GF-D8 (cell line): Measurements from ENCODE around the gene ABI3BP.

ENCODE experiments used
- DNase-seq: peaks from one replicate; lab custom pipeline; 2025; lab: John Stamatoyannopoulos, UW

Gene ABI3BP

DNA sequence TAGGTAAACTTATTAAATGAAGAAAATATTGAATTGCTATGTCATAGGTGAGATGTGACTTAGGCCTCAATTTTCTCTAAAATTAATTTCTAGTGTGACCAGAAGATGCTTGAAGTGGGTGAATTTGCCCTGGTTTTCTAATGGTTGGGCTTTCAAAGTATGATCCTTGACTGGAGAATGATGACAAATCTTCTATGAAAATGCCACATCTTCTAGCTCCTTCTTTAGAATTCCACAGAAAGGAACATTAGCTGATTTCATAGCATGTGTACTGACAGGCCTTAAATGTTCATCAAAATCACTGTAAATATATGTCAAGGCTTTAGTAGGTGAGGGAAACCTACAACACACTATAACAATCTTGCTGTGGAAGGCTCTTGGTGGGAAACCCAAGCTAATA lies 8.9 kb downstream of the ABI3BP start:
- DNase-seq, result no peak

DNA sequence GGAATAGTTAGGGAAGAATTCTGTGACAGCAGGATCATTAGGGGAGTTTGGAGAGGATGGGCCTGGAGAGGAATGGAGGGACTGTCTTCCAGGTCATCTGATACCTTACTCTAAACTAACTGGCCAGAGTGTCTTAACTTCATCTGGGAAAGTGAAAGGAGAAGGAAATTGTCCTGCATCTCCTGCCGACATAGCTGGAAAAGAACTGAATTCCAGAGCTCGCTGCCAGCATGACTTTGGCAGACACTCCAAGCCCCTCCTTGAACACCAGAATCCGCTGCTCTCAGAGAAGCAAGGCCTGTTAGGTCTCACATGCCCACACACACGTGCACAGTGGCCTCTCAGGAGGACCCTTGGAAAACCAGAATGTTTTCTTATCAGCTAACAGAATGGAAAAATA lies 10.5 kb downstream of the ABI3BP start:
- no peak for DNase-seq

DNA sequence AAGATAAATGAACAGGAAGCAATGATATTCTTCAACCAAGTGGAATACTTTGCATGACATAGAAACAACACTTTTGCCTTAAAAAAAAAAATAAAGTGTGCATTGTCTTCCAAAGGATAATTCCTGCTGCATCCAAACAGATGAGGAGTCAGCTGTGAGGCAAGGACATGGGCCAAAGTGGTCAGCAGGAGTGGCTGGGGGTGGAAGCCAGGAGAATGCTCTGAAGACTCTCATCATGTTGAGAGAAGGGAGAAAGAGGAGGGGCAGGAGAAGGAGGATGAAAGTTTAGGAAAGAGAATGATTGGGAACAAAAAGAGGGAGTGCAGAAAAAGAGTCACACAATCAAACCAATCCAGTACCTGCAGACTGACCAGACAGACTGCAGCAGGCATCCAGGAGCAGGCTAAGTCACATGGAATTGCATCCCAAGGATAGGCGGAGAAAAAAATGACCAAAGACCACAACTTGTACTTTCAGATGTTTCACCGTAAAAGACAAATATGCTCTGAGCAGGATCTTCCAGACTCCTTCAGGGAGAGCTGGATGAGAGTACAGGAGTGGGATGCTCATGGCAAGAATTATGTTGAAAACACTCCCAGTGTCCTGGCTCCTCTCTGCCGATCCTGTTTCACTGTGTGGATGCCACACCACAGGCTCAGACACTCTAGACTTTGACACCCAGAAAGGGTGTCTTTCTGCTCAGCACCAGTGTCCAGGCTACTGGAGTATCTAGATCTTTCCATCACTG lies 11.9 kb downstream of the ABI3BP start:
- no peak for DNase-seq

DNA sequence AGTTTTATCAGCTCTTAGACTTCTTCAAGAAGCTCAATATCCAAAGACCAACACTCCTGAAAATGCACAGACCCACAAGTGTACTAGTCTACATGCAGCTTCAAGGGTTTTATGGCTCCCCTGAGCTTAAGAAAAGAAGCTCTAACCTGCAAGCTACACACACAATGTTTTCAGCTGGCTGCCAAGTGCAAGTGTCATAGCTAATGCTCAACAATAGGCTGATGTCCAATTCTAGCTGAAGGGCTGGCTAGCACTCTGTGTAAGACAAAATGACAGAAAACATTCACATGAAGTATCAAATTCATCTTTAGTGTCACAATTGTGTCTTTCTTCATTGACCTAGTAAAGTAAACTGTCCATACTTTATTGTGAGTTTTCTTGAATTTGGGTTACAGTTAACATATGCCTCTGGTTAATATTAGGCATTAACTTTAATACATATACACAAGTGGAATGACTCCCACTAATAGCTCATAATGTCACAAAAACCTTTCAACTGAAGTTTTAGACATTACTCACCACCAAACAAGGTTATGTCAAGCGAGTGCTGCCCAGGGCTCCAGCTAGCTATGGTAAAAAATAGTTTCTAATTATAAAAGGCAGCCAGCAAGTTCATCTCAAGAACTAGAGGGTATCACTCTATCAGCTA lies 15.1 kb downstream of the ABI3BP start:
- no peak for DNase-seq

DNA sequence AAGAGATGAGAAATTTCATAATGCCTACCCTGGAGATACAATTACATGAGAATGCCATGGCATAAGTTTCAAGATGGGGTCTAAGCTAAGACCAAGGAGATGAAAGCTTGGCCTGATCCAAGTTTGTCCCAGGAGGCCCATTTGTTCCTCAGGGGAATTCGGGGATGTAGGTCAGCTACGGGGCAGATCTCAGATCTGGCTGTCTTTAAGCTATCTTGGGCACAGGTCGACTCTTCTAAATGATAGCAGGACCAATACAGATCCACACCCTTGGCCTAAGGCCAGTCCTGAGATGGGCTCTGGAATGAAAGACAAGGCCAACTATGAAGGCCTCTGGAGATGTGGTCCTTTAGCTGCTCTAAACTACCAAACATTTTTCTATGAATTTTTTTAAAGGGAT lies 16.6 kb downstream of the ABI3BP start:
- DNase-seq, result no peak

DNA sequence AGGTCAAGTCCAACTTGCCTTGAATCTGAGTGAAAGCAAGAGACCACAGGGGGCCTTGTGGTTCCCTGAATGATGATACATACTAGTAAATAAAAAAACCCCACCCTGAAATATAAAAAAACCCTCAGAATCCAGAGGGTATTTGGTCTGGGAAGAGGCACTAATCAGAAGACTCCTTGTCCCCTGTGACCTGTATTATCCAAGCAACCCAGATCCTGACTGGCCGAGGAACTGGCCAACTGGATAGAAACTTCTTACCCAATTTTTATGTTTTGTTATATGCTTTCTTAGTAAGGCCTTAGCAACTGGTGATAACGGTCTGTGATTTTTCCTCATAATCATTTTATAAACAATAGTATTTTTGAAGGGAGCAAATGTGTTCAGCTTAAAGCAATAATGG lies 17.5 kb downstream of the ABI3BP start:
- DNase-seq, result no peak

DNA sequence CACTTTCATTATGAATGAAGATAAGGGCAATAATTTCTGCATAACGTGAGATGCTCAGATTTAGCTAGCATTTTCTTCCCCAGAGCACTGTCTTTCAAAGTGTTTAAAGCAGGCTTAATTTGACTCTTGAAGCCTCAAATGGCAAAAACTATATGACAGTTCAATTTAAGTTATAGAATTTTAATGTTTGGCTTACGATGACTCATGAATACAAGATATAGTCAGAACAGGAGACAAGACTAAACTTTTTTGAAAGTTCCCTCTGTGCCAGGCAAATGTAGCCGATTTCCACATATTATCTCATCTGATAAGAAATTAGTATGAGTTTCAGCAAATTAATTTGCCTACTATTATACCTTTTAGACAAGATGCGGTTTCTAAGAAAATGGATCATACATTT lies 19.6 kb downstream of the ABI3BP start:
- no peak for DNase-seq

DNA sequence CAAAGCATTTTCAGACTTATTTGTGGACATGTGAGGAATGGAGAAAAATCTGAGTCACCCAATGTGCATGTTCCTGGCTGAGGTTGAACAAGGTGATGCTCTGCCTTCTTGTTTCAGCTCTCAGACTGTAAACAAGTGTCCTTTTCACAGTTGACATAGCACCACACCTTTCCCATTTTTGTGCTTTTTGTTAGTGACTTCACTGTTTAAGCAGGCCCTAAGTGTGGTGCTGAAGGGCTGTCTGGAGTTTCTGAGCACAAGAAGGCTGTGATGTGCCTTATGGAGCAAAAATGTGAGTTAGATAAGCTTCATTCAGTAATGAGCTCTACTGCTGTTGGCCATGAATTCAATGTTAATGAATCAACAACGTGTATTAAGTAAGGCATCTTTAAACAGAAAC lies 20.4 kb downstream of the ABI3BP start:
- DNase-seq, result no peak

DNA sequence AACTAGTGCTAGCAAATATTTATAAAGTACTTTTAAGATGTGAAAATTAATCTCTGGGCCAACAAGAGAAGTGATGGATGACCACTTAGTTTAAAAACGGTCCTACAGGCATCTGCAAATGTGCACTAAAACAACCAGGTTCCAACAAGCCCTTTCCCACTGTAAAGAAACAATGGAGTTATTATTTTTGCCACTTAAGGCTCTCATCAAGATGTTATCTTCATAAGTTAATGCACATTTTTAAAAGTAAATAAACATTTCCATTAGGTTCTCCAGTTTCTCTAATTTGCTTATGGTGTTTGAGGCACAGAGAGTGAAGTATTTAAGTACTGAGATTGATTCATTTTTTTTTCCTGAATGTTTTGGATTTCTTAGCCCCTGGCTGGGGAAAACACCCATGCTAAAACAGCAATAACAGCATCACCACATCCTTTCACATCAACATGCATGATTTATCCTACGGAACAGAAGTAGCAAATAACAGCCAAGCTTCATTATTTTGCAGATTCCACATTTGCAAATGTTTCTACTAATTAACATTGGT lies 20.8 kb downstream of the ABI3BP start:
- DNase-seq, result no peak

DNA sequence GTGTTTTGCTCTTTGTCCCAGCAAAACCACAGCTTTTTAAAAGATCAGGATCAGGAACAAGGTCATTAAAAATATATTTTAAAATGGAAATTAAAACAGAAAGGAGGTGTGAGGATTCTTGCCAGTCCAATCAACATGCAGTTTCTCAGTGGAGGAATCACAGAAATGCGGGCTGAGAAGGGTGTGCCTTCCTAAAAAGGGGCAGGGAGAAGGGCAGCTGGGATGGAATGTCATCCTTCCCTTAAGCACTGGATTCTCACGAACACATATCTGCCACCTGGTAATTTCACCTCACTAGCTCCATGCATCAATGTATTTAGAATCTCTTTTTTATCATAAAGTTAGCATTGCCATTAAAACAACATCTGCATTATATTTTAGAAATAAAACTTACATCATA lies 21.4 kb downstream of the ABI3BP start:
- no peak for DNase-seq

DNA sequence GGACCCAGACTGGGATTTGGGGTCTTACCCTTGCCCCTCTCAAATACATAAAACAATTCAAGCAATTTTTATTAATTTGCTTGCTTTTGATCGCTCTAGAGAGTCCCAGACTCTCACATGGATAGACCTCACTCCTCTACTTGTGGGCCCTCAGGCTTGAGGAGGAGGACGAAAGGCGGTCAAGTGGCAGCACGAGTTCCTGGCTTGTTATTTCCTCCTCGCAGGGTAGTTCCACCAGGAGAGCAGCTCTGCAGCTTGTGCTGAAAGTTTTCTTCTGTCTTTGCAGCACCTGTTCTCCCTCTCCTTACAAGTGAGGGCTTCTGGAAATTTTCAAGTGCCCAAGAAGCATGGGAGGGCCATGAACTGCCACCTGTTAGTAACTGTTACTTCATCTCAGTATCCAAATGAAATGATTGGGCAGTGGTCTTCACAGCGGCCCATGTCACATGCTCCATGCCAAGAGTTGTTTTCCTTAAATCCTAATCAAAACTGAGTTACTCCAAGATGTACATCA lies 22.7 kb downstream of the ABI3BP start:
- no peak for DNase-seq

DNA sequence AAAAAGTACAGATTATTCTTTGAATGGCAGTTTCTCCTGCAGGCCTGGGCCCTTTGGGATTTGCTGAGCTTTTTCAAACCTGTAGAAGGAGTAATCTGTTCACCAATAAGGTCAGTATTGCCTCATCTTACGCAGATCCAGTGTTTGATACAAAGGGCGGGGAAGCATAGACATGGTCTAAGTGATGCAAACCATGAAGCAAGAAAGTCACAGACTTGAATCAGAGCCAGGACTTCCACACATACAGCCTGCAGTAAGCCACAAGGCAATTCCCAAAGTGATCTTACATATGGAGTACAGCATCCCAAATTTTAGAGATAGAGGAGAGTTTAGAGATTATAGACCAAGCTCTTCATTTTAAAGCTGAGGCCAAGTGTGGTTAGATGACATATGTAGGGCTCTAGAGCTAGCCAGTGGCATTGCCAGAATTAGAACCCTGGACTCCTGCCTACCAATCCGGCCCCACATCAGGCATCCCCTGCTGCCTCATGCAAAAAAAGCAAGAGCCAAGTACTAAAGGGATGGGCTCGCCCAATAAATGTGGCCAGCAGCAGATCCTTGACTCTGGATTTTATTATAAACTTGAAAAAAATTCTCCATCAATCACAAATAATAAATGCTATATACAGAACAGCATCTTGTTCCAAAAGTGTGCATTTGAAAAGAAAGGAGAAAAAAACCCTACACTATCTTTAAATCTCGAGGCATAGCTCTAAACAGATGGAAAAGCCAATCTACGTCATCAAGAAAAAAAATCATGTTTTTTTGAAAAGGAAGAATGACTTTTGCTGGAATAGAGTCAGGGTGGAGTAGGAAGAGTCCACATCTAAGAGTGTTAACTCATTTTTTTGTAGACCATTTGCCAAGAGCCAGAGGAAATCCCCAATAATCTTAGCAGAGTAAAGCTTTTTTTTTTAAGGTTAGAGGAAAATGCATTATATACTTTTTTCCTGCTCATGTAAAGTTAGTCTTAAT lies 24.0 kb downstream of the ABI3BP start:
- DNase-seq, result no peak

DNA sequence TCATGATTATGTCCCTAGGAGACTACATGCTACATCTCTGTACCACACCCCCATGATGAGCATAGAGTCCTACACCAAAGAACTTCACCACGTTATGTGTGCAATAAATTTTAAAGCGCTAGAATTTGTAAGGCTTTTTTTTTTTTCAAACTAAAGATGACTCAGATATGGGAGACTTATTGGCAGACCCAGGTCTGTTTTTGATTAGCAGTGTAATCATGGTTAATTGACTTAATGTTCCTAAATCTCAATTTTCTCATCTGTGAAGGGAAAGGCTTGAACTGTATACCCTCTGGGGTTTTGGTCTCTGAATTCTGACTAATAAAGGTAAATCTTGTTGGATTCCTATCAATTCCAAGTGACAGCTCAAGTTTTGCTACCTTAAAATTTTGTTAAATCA lies 26.4 kb downstream of the ABI3BP start:
- DNase-seq, result no peak

DNA sequence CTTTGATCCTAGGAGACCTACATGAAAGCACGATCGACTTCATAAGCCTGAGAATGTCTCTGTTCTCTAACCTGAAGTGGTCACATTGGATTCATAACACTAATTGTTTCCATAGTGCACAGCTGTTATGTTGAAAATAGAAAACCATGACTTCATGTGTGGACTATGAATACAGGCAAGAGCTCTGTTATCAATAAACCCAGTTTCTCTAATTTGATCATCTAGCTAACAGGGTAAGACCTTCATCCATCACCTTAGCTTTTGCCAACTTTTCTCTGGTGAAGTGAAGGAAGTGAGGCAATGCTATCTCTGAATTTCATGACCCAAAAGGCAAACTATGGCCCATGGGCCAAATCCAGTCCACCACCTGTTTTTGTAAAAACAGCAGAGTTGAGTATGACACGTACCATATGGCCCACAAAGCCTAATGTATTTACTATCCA lies 27.2 kb downstream of the ABI3BP start:
- no peak for DNase-seq

DNA sequence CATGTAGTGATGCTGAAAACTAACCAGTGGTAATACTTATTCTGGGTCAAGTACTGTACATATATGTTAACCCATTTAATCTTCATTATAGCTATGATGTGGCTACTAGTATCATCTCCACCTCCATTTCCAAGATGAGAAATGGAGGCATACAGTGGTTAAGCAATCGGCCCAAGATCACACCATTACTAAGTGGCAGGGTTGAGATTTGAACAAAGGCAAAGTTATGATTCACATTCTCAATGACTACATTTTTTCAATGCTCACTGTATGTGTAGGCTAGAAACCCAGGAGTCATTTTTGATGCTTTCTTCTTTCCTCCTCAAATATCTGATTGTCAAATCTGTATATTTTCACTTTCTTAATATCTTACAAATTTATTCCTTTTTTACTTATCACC lies 30.2 kb downstream of the ABI3BP start:
- DNase-seq, result no peak

DNA sequence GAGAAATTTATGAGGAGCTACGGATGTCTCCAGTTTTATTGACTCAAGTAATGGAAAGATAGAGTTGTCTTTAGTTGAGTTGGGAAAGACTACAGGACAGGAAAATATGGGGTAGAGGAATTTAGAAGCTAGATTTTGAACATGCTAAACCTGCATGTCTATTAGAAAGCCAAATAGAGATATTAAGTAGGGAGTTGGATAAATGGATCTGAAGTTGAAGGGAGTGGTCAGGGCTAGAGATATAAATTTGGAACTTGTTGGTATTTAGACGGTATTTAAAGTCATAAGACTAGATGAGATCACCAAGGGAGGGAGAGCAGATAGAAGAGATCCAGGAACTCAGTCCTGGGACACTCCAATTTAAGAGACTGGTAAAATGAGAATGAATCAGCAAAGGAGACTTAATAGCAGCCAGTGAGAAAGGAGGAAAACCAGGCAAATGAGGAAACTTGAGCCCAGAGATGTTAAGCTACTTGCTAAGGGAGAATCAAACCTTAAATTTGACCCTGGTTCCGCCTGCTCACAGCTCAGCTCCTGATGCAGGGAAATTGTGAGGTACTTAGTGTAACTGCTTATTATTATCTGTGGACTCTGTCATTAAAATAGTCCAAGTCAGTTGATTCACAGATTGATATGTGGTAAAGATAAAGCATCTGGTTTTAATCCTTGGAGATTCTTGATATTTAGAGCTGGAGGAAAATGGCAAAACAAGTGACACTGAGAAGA lies 35.8 kb downstream of the ABI3BP start:
- DNase-seq, result no peak

DNA sequence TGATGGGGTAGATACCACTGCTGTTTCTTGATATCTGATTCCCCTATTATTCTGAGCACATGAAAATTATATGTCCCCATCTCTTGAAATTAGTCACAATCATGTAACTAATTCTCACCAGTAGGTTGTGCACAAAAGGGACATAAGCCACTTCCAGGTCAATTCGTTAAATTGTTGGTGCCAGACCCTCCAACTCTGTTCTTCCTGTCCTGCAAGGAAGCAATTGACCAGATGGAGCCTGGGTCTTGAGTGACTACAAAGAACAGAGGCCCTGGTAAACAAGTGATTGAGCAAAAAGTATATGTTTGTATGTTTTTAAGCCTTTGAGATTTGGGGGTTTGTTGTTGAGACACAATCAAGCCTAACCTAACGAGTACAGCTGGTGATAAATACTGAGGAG lies 36.9 kb downstream of the ABI3BP start:
- DNase-seq, result no peak

DNA sequence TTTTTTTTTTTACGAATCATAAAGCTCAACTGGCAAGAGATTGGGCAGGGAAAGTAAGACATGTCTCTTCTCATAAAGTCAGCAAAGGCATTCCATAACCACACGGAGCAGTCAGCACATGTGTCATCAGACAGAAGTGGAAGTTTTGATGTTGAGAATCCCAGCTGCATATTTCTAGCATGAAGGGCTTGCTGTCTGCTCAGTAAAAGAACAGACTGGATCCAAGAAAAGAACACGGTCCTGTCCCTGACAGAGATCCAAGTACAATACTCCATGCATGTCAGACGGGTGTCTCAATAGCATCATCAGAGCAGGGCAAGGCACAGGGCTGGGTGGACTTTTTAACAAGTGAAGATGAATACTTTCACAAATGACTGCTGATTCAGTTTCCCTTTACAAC lies 38.2 kb downstream of the ABI3BP start:
- DNase-seq, result no peak

DNA sequence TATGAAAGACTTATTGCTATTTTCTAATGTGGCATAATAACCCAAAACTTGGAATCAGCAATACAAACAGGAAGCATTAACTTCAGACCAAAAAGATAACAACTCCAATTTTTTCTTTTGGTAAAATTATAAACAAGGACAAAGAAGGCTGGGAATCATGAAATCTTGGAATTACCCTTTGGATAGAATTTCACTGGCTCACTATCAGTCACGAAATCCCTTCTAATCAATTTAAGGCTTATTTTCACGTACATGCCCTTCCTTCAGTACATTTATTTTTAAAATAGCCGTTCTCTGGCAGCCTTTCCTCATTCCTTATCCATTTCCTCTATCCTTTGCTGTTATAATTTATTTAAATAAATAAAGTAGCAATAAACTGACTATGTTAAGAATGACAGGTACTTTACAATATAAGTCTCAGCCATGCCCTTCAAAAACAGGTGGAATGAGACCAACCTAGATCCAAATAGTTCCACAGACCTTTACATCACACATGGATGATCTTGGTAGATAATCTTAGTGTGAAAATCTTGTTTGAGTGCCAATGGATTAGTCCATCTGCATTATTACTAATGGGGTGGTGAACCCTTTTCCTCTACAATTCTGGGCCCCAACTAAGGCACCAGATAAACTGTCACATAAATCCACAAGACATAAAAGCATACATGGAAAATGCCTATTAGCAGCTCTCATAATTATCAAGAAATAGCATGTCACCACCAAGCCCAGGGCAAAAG lies 38.9 kb downstream of the ABI3BP start:
- DNase-seq, result no peak

DNA sequence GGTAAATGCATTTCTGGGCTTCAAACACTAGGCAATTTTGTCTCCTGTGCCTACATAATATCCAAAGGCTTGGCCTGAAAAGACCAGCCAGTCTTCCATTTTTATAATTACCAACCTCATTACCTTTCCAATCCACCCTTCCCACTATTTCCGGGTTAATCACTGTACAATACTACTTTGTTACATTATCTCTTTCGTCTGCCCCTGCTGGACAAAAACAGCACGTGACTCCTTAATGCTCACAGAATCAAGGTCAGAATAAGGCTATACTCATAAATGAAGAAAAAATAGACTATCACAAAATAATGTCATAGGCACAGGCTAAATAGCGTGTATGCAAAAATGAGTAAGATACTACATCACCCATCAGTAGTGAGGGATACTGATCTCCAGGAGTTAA lies 40.1 kb downstream of the ABI3BP start:
- DNase-seq, result no peak

DNA sequence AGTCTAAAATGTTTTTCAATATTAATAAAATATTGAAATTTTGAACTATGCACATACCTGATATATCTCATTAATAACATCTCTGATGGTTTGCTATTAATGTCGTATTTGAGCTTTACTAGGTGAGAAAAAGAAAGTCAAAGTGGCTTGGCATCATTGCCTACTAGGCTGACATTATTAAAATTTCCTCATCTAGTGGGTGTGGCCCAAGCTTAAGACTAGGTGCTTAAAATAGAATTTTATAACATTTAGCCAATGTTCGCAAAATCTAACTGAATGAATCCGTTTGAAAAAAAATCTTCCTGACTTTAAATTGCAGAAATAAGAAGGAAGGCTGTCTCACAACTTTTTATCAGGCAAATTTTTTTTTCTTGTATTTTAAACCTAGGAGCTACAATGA lies 46.1 kb downstream of the ABI3BP start:
- no peak for DNase-seq
